Memory B cell (primary cell): ENCODE data around the gene BTN3A1.
"Not testable (repeated sequence)": the region's sequence is repeated elsewhere in the genome, so short reads cannot be mapped to it uniquely, and the experiment has no call there.

Experiments used
- ATAC-seq: fragments of 150-1000 bp; cut with Tn5 transposase; 2 replicates; pipeline ENCODE4 v1.10.0; 2021; ENCODE audit warnings: low read depth, mild to moderate bottlenecking, moderate library complexity
- DNase-seq, 2 donors: peaks; one replicate each; pipeline ENCODE4 v3.0.0; 2022; ENCODE audit warnings: low spot score in 2 of 2
- H3K27ac Mint-ChIP-seq: one replicate; pipeline ENCODE4 v1.8.0; 2022; ENCODE audit warnings: mild to moderate bottlenecking, moderate library complexity, mixed read lengths
- H3K27me3 Mint-ChIP-seq: one replicate; pipeline ENCODE4 v1.8.0; 2022; ENCODE audit warnings: mixed read lengths
- H3K36me3 Mint-ChIP-seq: one replicate; pipeline ENCODE4 v1.8.0; 2022; ENCODE audit warnings: mild to moderate bottlenecking, mixed read lengths
- H3K4me1 Mint-ChIP-seq: one replicate; pipeline ENCODE4 v1.8.0; 2022; ENCODE audit warnings: mixed read lengths
- H3K4me3 Mint-ChIP-seq: one replicate; pipeline ENCODE4 v1.8.0; 2022; ENCODE audit warnings: mild to moderate bottlenecking, moderate library complexity, mixed read lengths
- H3K9me3 Mint-ChIP-seq: one replicate; pipeline ENCODE4 v1.8.0; 2022; ENCODE audit warnings: mixed read lengths

The BTN3A1 gene

GRCh38 chr6:26454631-26455030, 52.6 kb downstream of the BTN3A1 start:
- Mint-ChIP-seq H3K36me3 (peaks cover 22% of the 10 kb centered on the region), H3K4me3 (no peak overlapping the region), H3K27ac (no peak overlapping the region), H3K9me3 (no peaks in the 10 kb centered on the region), H3K27me3 (no peaks in the 10 kb centered on the region), H3K4me1 (peaks cover 28% of the 10 kb centered on the region)
- DNase-seq (no peak), ATAC-seq (no peak)

- peaks cover 19% of the 10 kb centered on the region for H3K36me3 Mint-ChIP-seq
- no peak overlapping the region for H3K27ac Mint-ChIP-seq
- ATAC-seq: no peak
- H3K9me3 Mint-ChIP-seq: no peaks in the 10 kb centered on the region
- no peaks in the 10 kb centered on the region for H3K27me3 Mint-ChIP-seq
- peaks cover 30% of the 10 kb centered on the region for H3K4me1 Mint-ChIP-seq
- no peak for DNase-seq
- no peak overlapping the region for H3K4me3 Mint-ChIP-seq
Measured at GRCh38 chr6:26455357-26455970, 53.4 kb downstream of the BTN3A1 start.

DNA sequence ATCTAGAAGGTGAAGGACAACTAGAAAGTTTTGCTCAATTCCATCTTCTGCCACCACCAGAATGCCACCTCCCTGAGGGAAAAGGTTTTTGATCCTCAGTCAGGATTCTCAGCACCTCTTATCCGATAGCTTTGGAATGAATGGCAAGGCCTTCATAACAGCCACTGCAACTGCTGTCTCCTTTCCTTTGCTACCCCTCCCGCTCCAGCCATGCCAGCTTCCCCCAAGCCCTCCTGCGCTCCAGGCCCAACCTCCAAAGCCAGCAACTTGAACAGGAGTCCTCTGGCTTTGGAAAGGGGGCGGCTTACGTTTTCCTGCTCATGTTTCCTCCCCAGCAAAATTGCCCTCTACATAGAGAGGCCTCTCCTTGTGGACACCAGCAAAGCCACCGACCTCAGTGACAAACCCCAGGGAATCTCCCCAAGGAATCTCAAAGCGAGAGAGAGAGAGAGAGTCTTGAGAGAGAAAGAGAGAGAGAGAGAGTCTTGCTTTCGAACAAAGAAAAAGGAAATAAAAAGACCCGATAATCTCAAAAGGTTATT, 55.3 kb downstream of the BTN3A1 start:
- H3K36me3 Mint-ChIP-seq: peaks cover 17% of the 10 kb centered on the region

DNA sequence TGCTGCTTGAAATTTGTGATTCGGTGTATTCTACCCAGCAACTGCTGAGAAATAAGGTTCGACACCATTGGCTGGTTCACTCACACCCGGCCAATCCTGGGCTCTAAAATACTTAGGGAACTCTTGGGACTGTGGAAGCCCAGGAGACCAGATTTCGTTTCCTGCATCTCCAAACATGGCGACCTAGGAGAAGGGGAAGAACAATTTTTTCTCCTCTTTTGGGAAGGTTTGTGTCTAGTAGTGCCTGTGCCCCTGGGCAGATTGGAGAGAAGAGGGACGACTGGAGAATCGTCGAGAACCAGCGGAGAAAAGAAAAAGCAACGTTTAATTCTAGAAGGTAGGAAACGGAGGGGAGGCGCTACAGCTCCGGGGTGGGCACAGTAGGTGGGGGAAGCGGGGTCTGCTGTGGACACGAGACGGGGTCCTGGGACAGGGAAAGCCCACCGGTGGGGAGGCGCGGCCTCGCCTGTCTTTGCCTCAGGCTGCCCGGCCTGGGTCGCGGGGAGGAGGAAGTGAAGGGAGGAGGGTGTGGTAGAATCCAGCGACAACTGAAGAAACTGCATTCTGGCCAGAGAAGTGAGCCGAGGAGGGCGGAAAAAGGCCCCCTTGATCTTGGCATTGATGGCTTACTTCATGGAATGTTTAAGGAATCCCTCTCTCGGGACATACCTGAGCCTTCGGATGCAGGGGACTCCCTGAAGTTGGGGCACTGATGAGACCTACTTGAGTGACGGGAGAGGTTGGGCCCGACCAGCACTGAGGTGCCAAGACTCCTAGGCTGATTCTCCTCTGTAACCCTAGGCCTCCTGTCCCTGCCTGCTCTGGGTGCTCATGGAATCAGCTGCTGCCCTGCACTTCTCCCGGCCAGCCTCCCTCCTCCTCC, 56.0 kb downstream of the BTN3A1 start, which contains the start of gene BTN2A1:
Gene BTN2A1 (plus strand): TSS at position 150 of the 883 bp plus-strand sequence. CDS start 682 bp downstream, at position 832.
- DNase-seq (peak; percentile 56 to 57), ATAC-seq (peak; percentile 97)
- Mint-ChIP-seq H3K4me3 (peak within 1 kb of the TSS; percentile 99), H3K4me1 (peaks cover 40% of the 10 kb centered on the region), H3K27ac (peak within 1 kb of the TSS; percentile 91), H3K36me3 (peaks cover 20% of the 10 kb centered on the region), H3K9me3 (no peaks in the 10 kb centered on the region), H3K27me3 (no peaks in the 10 kb centered on the region)

More for the DNA sequence above, 55.3 kb downstream of the BTN3A1 start:
- H3K27ac Mint-ChIP-seq: peak overlapping the region; percentile 91
- H3K4me3 Mint-ChIP-seq: peak overlapping the region; percentile 99
- DNase-seq (no peak), ATAC-seq (peak; percentile 4)
- H3K4me1 Mint-ChIP-seq: peaks cover 39% of the 10 kb centered on the region
- H3K27me3 Mint-ChIP-seq: no peaks in the 10 kb centered on the region
- no peaks in the 10 kb centered on the region for H3K9me3 Mint-ChIP-seq

- ATAC-seq (no peak), DNase-seq (no peak)
- peaks cover 28% of the 10 kb centered on the region for H3K36me3 Mint-ChIP-seq
Measured at GRCh38 chr6:26459023-26459810, 57.1 kb downstream of the BTN3A1 start.

GRCh38 chr6:26461353-26461752, 59.3 kb downstream of the BTN3A1 start:
- H3K4me1 Mint-ChIP-seq: peaks cover 46% of the 10 kb centered on the region
- DNase-seq, H3K27me3 Mint-ChIP-seq, H3K9me3 Mint-ChIP-seq, ATAC-seq, H3K27ac Mint-ChIP-seq: not testable (repeated sequence)
- peaks cover 42% of the 10 kb centered on the region for H3K36me3 Mint-ChIP-seq
- H3K4me3 Mint-ChIP-seq: peak overlapping the region; percentile 43

More at GRCh38 chr6:26459023-26459810, 57.1 kb downstream of the BTN3A1 start:
- Mint-ChIP-seq H3K9me3 (no peaks in the 10 kb centered on the region), H3K4me3 (peak overlapping the region; percentile 79), H3K27ac (peak overlapping the region; percentile 91), H3K4me1 (peaks cover 46% of the 10 kb centered on the region), H3K27me3 (no peaks in the 10 kb centered on the region)

GRCh38 chr6:26464014-26464413, 61.9 kb downstream of the BTN3A1 start:
- H3K27me3 Mint-ChIP-seq: no peaks in the 10 kb centered on the region
- H3K27ac Mint-ChIP-seq: peak overlapping the region; percentile 12
- H3K9me3 Mint-ChIP-seq: no peaks in the 10 kb centered on the region
- DNase-seq (no peak), ATAC-seq (no peak)
- H3K36me3 Mint-ChIP-seq: peaks cover 57% of the 10 kb centered on the region
- H3K4me1 Mint-ChIP-seq: peaks cover 42% of the 10 kb centered on the region
- H3K4me3 Mint-ChIP-seq: no peak overlapping the region

- no peaks in the 10 kb centered on the region for H3K27me3 Mint-ChIP-seq
- DNase-seq (no peak), ATAC-seq (no peak)
- no peaks in the 10 kb centered on the region for H3K9me3 Mint-ChIP-seq
- H3K4me3 Mint-ChIP-seq: no peak overlapping the region
- H3K36me3 Mint-ChIP-seq: peaks cover 55% of the 10 kb centered on the region
- H3K4me1 Mint-ChIP-seq: peaks cover 41% of the 10 kb centered on the region
- H3K27ac Mint-ChIP-seq: peak overlapping the region; percentile 48
Measured at GRCh38 chr6:26464416-26465131, 62.5 kb downstream of the BTN3A1 start.
